Measurements from ENCODE around the gene NME3.

The NME3 gene

GRCh38 chr16:1770328-1771187, 785 bp downstream of the NME3 start:
- DNase-seq (ENCODE audit: extremely low read depth in 1 of 2, low read depth in 1 of 2) = no peak

- DNase-seq (ENCODE audit: extremely low read depth in 1 of 2, low read depth in 1 of 2) = no peak
Measured at GRCh38 chr16:1769402-1770300, 1.7 kb downstream of the NME3 start.

GRCh38 chr16:1768767-1769401, 2.5 kb downstream of the NME3 start:
- no peak for DNase-seq (ENCODE audit: extremely low read depth in 1 of 2, low read depth in 1 of 2)

- no peak for DNase-seq (ENCODE audit: extremely low read depth in 1 of 2, low read depth in 1 of 2)
Measured at GRCh38 chr16:1768061-1768766, 3.1 kb downstream of the NME3 start.

GRCh38 chr16:1767116-1767994, 4.0 kb downstream of the NME3 start:
- no peak for DNase-seq (ENCODE audit: extremely low read depth in 1 of 2, low read depth in 1 of 2)

- no peak for DNase-seq (ENCODE audit: extremely low read depth in 1 of 2, low read depth in 1 of 2)
Measured at GRCh38 chr16:1766701-1767100, 4.6 kb downstream of the NME3 start.

GRCh38 chr16:1766231-1766630, 5.1 kb downstream of the NME3 start:
- DNase-seq (ENCODE audit: extremely low read depth in 1 of 2, low read depth in 1 of 2) = no peak

DNA sequence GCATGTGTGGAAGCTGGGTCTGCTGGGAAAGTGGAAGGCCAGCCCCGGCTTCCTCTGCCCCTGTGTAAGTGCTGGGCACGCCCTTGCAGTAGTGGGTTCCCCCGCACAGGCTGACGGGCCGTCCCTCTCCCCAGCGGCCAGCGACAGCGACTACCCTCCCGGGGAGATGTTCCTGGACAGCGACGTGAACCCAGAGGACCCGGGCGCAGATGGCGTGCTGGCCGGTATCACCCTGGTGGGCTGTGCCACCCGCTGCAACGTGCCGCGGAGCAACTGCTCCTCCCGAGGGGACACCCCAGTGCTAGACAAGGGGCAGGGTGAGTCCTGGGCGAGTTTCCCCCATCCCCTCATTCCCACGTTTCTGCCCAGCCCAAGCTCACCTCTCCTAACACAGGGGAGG, 5.5 kb downstream of the NME3 start:
- DNase-seq (ENCODE audit: extremely low read depth in 1 of 2, low read depth in 1 of 2) = no peak

DNA sequence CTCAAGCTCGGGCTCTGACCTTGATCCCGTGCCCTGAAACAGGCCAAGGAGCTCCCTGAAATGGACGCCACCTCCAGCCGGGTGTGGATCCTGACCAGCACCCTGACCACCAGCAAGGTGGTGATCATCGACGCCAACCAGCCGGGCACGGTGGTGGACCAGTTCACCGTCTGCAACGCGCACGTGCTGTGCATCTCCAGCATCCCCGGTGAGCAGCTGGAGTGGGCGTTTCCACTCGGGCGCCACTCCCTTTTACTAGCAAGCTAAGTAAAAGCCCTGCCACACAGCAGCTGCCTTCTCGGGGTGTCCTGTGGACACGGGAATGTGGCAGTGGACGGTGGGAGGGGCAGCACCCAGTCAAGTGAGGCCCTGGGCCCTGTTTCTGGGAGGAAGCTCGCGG, 6.4 kb downstream of the NME3 start:
- DNase-seq (ENCODE audit: extremely low read depth in 1 of 2, low read depth in 1 of 2) = no peak

GRCh38 chr16:1763521-1764511, 7.5 kb downstream of the NME3 start:
- DNase-seq (ENCODE audit: extremely low read depth in 1 of 2, low read depth in 1 of 2) = no peak

DNA sequence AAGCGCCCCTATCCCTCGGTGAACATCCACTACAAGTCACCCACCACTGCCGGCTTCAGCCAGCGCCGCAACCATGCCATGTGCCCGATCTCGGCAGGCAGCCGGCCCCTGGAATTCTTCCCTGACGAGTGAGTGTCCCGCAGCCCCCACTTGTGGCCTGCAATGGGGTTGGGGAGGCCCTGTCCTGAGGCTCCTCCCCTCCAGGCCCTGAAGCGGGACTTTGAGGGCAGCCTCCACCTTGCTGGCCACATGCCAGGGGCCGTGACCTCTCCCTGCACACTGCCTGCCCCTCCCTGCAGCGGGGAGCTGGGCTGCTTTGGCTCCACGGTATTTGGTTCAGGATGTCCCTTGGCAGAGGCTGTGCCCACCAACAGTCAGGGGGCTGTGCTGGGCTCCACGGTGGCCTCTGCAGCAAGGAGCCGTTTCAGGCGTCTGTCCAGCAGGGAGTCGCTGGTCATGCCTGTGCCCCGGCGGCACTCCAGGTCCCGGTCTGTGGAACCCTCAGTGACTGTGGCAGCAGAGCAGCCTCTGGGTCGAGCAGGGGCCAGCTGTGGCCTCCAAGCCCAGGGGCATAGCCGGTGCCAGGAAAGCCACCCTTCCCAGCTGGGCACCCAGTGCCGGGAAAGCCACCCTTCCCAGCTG, 8.3 kb downstream of the NME3 start:
- DNase-seq (ENCODE audit: extremely low read depth in 1 of 2, low read depth in 1 of 2) = no peak

GRCh38 chr16:1762196-1762878, 9.0 kb downstream of the NME3 start:
- DNase-seq (ENCODE audit: extremely low read depth in 1 of 2, low read depth in 1 of 2) = no peak

- no peak for DNase-seq (ENCODE audit: extremely low read depth in 1 of 2, low read depth in 1 of 2)
Measured at GRCh38 chr16:1761751-1762150, 9.6 kb downstream of the NME3 start.

DNA sequence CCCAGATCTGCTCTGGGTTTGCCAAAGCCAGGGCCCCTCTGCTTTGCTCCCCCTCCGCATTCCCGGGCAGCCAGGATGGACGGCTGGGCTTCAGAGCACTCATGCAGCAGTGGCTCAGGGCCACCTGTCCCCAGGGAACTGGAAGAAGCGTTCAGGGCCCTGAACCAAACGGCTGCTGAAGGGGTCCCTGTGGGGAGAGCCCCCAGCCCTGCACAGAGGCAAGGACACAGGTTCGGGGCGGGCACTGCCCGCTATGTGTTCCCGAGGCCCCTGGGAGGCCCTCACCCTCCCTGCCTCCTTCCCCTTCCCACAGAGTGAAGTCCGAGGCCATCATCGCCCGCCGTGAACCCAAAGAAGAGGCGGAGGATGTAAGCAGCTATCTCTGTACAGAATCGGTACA, 10.4 kb downstream of the NME3 start:
- DNase-seq (ENCODE audit: extremely low read depth in 1 of 2, low read depth in 1 of 2) = no peak

GRCh38 chr16:1759511-1759910, 11.8 kb downstream of the NME3 start:
- no peak for DNase-seq (ENCODE audit: extremely low read depth in 1 of 2, low read depth in 1 of 2)

DNA sequence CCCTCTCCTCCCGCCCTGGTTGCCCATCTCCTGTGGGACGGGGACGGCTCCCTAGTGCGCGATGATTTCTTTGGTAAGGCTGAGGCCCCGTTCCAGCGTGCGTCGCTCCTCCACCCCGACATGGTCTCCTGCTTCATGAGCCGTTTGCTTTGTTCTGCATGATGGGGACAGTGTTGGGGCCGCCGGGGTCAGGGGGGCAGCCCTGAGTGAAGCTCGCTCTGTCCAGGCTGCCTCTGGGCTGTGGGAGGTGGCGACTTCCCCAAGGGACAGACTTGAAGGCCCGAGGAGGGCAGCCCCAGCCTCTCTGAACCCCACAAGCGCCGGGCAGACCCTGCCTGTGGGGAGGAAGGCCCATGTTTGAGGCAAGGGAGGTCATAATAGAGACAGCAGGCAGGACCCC, 12.4 kb downstream of the NME3 start:
- DNase-seq (ENCODE audit: extremely low read depth in 1 of 2, low read depth in 1 of 2) = no peak

GRCh38 chr16:1757714-1758461, 13.5 kb downstream of the NME3 start:
- DNase-seq (ENCODE audit: extremely low read depth in 1 of 2, low read depth in 1 of 2) = no peak

Measured in stimulated activated CD8-positive, alpha-beta memory T cell treated with anti-CD3 and anti-CD28 coated beads, Interleukin-7, amount 100 ng/mL, for 48 hours (primary cell).